ENCODE results near the gene SLC12A7.

The SLC12A7 gene

DNA sequence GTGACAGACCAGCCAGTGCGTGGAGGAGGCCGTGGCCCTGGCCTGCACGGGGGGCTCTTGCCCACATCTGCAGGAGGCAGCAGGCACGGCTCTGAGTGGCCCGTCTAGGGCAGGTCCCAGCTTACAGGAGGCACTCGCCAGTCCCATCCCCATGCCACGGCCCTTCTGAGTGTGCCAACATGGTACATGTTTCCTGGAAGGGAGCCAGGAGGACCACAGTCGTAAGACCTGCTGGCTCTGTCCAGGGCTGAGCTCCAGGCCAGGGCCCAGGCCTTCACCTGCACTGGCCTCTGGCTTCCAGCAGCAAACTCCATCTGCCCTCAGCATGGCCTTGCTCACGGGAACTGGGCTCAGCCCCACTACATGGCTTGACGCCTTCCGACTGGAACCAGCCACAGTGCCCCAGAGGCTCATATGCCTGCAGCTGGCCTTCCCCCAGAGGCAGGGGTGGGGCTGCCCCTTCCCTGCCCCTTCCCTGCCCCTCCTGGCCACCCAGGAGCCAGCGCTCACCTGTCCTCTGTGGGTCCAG lies 99.5 kb downstream of the SLC12A7 start:
- CTCF ChIA-PET = interaction anchor here (0.8 kb wide), 1 partner anchor 89 kb away, joined by 3 read pairs; no protein-coding TSS in a partner anchor
- POLR2A ChIA-PET = no interaction called here
- TF ChIP-seq, protein P1, sequence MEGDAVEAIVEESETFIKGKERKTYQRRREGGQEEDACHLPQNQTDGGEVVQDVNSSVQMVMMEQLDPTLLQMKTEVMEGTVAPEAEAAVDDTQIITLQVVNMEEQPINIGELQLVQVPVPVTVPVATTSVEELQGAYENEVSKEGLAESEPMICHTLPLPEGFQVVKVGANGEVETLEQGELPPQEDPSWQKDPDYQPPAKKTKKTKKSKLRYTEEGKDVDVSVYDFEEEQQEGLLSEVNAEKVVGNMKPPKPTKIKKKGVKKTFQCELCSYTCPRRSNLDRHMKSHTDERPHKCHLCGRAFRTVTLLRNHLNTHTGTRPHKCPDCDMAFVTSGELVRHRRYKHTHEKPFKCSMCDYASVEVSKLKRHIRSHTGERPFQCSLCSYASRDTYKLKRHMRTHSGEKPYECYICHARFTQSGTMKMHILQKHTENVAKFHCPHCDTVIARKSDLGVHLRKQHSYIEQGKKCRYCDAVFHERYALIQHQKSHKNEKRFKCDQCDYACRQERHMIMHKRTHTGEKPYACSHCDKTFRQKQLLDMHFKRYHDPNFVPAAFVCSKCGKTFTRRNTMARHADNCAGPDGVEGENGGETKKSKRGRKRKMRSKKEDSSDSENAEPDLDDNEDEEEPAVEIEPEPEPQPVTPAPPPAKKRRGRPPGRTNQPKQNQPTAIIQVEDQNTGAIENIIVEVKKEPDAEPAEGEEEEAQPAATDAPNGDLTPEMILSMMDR (IDR thresholded peaks at IDR 0.05; ENCODE audit: control extremely low read depth, extremely low read depth, low read depth, missing control alignments) = no peak
- DNase-seq (ENCODE audit: extremely low spot score) = no peak

DNA sequence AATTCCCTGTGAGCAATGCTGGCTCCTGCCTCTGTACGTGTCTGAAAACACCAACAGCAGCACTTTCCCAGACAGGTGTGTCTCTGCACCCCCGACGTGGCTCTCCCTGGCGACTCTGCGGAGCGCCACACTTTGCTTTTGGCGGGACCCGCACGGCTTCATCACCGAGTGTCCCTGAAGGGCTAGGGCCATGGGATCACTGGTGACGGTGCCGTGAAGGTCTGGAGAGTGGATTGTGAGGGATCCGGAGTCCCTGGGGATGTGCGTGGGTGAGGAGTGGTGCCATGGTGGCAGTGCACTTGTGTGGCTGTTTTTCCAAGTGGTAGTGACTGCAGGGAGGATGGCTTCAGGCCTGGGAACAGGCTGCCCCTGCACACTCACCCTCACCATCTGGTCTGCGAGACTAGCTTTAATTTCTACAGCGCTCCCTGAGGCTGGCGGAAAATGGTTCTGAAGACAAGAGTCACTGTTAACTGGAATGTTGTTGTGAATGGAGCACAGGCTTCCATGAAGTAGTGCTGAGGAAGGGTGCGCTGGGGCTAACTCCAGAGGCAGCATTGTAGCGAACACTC lies 100.0 kb downstream of the SLC12A7 start:
- ChIA-PET CTCF (no interaction called here), POLR2A (no interaction called here)
- no peak for DNase-seq (ENCODE audit: extremely low spot score)
- TF ChIP-seq, protein P1 (IDR thresholded peaks at IDR 0.05; ENCODE audit: control extremely low read depth, extremely low read depth, low read depth, missing control alignments) = no peak

GRCh38 chr5:1011226-1011631 lies 100.6 kb downstream of the SLC12A7 start:
- CTCF ChIA-PET = interaction anchor here (1.0 kb wide), 1 partner anchor 87 kb away, joined by 3 read pairs; no protein-coding TSS in a partner anchor
- POLR2A ChIA-PET = no interaction called here
- DNase-seq (ENCODE audit: extremely low spot score) = peak; percentile 80
- TF ChIP-seq, protein P1 (IDR thresholded peaks at IDR 0.05; ENCODE audit: control extremely low read depth, extremely low read depth, low read depth, missing control alignments) = peak; percentile 48

DNA sequence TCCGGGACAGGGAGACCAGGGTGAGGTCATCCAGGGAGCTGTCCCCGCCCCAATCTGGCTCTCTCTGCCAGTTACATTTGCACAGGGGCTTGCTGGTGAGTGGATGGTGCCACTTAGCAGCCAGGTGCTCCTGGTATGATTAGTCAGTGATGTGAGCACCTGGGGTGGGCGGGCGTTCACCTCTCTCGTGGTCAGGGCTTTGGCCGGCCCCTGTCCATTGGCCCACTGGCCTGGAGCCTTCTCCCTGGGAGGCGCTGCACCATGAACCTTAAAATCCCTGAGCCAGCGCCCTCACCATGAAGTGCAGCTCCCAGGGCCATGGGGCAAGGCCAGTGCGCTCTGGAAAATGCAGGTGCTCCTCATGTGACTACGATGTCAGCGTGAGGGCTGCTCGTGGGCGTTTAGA lies 101.2 kb downstream of the SLC12A7 start:
- DNase-seq (ENCODE audit: extremely low spot score) = no peak
- CTCF ChIA-PET = interaction anchor here (1.0 to 1.2 kb wide), 2 partner anchors 21 to 87 kb away, joined by 3 read pairs; no protein-coding TSS in a partner anchor
- TF ChIP-seq, protein P1 (IDR thresholded peaks at IDR 0.05; ENCODE audit: control extremely low read depth, extremely low read depth, low read depth, missing control alignments) = no peak
- POLR2A ChIA-PET = no interaction called here

GRCh38 chr5:1010181-1010510 lies 101.7 kb downstream of the SLC12A7 start:
- DNase-seq (ENCODE audit: extremely low spot score) = no peak
- ChIA-PET POLR2A (no interaction called here), CTCF (interaction anchor here (0.9 to 1.2 kb wide), 3 partner anchors 9 to 86 kb away, joined by 3 to 4 read pairs (median 3); no protein-coding TSS in a partner anchor)
- TF ChIP-seq, protein P1 (IDR thresholded peaks at IDR 0.05; ENCODE audit: control extremely low read depth, extremely low read depth, low read depth, missing control alignments) = no peak

DNA sequence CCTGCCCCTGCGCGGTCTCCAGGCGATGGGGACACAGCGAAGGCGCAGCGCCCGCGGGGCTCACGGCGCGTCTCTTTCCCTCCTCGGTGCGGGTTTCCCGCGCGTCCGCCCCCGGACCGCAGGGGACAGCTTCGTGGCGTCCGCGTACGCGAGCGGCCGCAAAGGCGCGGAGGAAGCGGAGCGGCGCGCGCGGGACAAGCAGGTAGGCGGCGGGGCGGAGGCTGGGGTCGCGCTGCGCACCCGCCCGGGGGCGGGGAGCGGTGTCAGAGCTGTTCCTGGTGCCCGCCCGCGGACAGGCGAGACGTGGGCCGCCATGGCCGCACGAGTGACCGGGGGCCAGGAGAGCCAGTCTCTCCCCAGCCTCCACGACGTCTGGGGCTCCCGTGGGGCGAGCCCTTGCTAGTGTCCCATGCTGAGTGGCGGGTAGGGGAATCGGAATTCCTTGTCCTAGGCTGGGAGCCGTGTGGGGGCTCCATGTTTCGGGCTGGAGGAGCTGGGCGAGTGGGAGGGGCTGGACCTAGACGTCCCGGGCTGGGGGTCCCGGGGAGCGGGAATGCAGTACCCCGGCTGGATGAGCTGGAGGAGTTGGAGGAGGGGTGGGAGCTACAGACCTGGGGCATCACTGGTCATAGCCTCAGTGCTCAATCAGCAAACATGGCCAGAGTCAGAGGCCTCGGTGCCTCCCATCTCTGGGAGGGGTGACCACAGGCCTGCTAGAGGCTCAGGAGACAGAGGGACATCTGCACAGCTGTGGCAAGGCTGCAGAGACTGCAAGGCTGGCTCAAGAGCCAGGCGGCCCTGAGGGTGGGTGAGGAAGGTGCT lies 102.3 kb downstream of the SLC12A7 start:
- no peak for DNase-seq (ENCODE audit: extremely low spot score)
- ChIA-PET CTCF (interaction anchor here (0.8 to 2.1 kb wide), 6 partner anchors 10 to 158 kb away, joined by 3 to 6 read pairs (median 3); no protein-coding TSS in a partner anchor), POLR2A (no interaction called here)
- TF ChIP-seq, protein P1 (IDR thresholded peaks at IDR 0.05; ENCODE audit: control extremely low read depth, extremely low read depth, low read depth, missing control alignments) = no peak

Measured in GM10248 (cell line).